ENCODE results near the gene PRKD1. TPM values are rescaled to one million over a fixed set of nuclear protein-coding genes. Genes with fewer than 3 reads are reported as not detected.

PRKD1 gene
- total and polyA plus RNA-seq, 10 donors: 1.0 to 8.9 (median 4.5) TPM

DNA sequence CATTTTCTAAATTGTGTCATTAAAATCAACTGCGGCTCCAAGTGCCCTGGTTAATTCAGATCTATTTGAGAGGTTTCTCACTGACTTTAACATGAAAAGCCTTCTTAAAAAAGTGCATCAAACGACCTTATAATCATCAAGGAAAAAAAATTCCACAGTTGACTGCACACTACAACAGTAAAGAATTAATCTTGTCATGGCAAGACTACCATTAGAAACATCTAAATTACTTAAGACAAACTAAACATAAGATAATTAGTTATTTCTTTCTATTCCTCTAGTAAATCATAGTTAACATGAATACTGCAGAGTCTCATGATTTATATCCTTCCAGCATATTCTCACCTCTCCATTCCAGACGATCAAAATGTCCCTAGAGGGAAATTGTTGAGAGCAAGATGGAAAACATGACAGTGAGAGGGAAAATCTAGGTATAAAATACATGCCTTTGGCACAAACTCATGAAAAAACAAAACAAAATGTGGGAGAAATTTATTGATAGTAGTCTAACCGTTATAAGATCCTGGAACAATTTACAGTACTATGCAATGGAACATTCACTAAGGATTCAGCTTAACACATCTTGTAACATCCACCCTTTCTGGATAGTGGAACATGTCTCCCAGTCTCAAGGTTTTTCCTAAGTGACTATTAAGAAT is 112.5 kb downstream of the PRKD1 start:
- no peaks in the 10 kb centered on the region for H3K27me3 ChIP-seq (replicated peaks in 1 of 7)
- intact Hi-C loops (cut with DNase I; ENCODE audit: low total_unique reads): no loop called here
- H3K36me3 ChIP-seq: no peaks in the 10 kb centered on the region
- H3K4me1 ChIP-seq: no peaks in the 10 kb centered on the region
- no peak overlapping the region for H3K4me3 ChIP-seq
- TF ChIP-seq, protein P1, sequence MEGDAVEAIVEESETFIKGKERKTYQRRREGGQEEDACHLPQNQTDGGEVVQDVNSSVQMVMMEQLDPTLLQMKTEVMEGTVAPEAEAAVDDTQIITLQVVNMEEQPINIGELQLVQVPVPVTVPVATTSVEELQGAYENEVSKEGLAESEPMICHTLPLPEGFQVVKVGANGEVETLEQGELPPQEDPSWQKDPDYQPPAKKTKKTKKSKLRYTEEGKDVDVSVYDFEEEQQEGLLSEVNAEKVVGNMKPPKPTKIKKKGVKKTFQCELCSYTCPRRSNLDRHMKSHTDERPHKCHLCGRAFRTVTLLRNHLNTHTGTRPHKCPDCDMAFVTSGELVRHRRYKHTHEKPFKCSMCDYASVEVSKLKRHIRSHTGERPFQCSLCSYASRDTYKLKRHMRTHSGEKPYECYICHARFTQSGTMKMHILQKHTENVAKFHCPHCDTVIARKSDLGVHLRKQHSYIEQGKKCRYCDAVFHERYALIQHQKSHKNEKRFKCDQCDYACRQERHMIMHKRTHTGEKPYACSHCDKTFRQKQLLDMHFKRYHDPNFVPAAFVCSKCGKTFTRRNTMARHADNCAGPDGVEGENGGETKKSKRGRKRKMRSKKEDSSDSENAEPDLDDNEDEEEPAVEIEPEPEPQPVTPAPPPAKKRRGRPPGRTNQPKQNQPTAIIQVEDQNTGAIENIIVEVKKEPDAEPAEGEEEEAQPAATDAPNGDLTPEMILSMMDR (IDR thresholded peaks at IDR 0.05 in 8 of 11, conservative IDR thresholded peaks at IDR 0.05 in 3 of 11): no peak
- TF ChIP-seq POLR2AphosphoS5 (IDR thresholded peaks at IDR 0.05): no peak
- no peak for TF ChIP-seq POLR2A (IDR thresholded peaks at IDR 0.05)
- H3K27ac ChIP-seq: no peak overlapping the region
- no peak for DNase-seq
- H3K9me3 ChIP-seq: peaks cover 0 to 16% (median 4%) of the 10 kb centered on the region in 8 donors
- 74 to 78% (median 76%) methylated on average over 4 of the region's 4 CpGs for WGBS, 5 donors

DNA sequence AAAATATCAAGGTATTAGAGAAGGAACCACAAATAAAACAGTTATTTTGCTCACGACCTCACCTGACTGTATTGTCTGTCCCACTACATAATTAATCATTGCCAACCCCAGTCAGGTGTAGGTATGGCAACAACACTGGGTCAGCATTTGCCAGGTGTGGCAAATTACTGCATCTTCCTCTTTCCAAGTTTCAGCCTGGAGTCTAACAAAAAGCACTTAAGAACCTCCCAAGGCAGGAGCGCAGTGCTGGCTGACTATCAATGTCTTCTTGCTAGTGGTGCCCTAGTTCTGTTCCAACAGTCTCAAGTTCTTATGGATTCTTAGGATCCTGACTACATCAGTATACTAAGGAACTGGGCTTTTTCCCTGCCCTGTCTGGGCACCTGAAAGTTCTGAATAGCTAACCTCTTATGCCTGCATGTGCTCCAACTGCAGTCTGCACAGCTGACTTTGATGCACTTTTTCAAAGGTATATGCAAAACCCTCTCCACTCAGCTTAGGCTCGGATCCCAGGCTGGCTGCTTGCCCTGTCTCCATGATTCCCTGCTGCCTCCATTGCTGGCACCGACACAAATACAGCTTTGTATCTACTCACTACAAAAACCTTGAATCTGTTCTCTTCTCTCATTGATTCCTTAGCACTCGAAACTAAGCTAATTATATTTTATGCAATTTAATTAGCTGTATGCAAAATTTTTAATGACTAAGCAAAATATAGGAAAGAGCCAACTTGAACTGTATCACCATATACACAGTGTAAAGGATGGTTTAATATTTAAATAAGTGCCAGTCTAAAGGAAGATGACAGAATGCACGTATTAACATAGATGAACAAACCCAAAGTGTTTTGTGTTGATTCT is 113.3 kb downstream of the PRKD1 start:
- no peaks in the 10 kb centered on the region for H3K27me3 ChIP-seq (replicated peaks in 1 of 7)
- intact Hi-C loops (cut with DNase I; ENCODE audit: low total_unique reads): no loop called here
- TF ChIP-seq, protein P1 (IDR thresholded peaks at IDR 0.05 in 8 of 11, conservative IDR thresholded peaks at IDR 0.05 in 3 of 11): no peak
- TF ChIP-seq POLR2AphosphoS5 (IDR thresholded peaks at IDR 0.05): no peak
- TF ChIP-seq POLR2A (IDR thresholded peaks at IDR 0.05): no peak
- H3K9me3 ChIP-seq: peaks cover 0 to 16% (median 4%) of the 10 kb centered on the region in 8 donors
- no peaks in the 10 kb centered on the region for H3K4me1 ChIP-seq
- WGBS, 5 donors: 78 to 88% (median 80%) methylated on average over 6 of the region's 6 CpGs
- DNase-seq: no peak
- no peaks in the 10 kb centered on the region for H3K36me3 ChIP-seq
- H3K27ac ChIP-seq: no peak overlapping the region
- H3K4me3 ChIP-seq: no peak overlapping the region

DNA sequence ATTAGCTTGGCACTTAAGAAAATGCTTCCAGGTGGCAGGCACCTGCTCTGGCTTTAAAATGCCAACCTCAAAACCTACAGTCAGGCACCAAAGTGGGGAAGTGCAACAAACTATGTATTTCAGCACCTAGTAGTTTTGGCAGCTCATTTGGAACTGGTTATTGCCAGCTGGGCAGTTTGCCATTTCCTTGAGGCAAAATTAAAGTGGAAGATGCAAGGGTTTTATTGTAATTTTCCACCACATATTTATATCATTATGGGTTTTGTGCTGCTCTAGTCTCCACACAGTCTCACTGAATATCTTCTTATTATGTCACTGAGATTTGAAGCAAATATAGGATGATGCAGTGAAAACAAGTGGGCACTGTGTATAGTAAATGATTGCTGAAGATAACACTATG is 117.0 kb downstream of the PRKD1 start:
- H3K9me3 ChIP-seq: peaks cover 0 to 16% (median 4%) of the 10 kb centered on the region in 8 donors
- no peaks in the 10 kb centered on the region for H3K27me3 ChIP-seq (replicated peaks in 1 of 7)
- no peak overlapping the region for H3K27ac ChIP-seq
- TF ChIP-seq POLR2AphosphoS5 (IDR thresholded peaks at IDR 0.05) (no peak), POLR2A (IDR thresholded peaks at IDR 0.05) (no peak)
- TF ChIP-seq, protein P1 (IDR thresholded peaks at IDR 0.05 in 8 of 11, conservative IDR thresholded peaks at IDR 0.05 in 3 of 11): no peak
- no peaks in the 10 kb centered on the region for H3K4me1 ChIP-seq
- H3K36me3 ChIP-seq: no peaks in the 10 kb centered on the region
- no peak overlapping the region for H3K4me3 ChIP-seq
- no peak for DNase-seq
- intact Hi-C loops (cut with DNase I; ENCODE audit: low total_unique reads): no loop called here

DNA sequence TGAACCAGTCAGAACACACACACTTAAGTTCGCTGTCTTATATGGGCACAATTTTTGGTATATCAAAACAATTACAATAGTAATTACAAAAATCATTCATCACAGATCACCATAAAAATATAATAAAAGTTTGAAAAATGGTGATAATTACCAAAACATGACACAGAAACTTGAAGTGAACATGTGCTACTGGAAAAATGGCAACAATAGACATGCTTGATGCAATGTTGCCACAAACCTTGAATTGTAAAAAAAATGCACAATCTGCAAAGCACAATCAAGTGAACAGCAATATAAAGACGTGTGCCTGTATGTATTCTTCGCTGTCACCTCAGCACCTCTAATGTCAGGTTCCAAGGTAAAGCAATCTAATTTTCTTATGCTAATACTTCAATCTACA is 117.6 kb downstream of the PRKD1 start:
- Histone ChIP-seq H3K27me3 (replicated peaks in 1 of 7) (no peaks in the 10 kb centered on the region), H3K4me1 (no peaks in the 10 kb centered on the region), H3K4me3 (no peak overlapping the region), H3K27ac (no peak overlapping the region), H3K9me3 (peaks cover 0 to 16% (median 4%) of the 10 kb centered on the region in 8 donors), H3K36me3 (no peaks in the 10 kb centered on the region)
- TF ChIP-seq POLR2A (IDR thresholded peaks at IDR 0.05) (no peak), POLR2AphosphoS5 (IDR thresholded peaks at IDR 0.05) (no peak)
- TF ChIP-seq, protein P1 (IDR thresholded peaks at IDR 0.05 in 8 of 11, conservative IDR thresholded peaks at IDR 0.05 in 3 of 11): no peak
- intact Hi-C loops (cut with DNase I; ENCODE audit: low total_unique reads): no loop called here
- 83 to 92% (median 86%) methylated on average over 3 of the region's 3 CpGs for WGBS, 5 donors
- no peak for DNase-seq

Data from spleen (tissue), 11 donors.